Measurements from ENCODE around the gene HHAT.

GRCh38 chr1:210417881-210418280, 89.2 kb downstream of the HHAT start:
- no peak for TF ChIP-seq CTCF (conservative IDR thresholded peaks at IDR 0.05; ENCODE audit: low read length)
- TF ChIP-seq EZH2phosphoT487 (IDR thresholded peaks at IDR 0.05; ENCODE audit: borderline replicate concordance, low read depth, low read length): no peak
